Upper lobe of right lung (tissue), 1 donor: ENCODE results near the gene DNMT3B. TPM values are rescaled to one million over a fixed set of nuclear protein-coding genes. Genes with fewer than 3 reads are reported as not detected.

Experiments used
- ATAC-seq: fragments of 200-7000 bp; cut with Tn5 transposase; one replicate; pipeline ENCODE4 v1.9.1; 2020; ENCODE audit warnings: mild to moderate bottlenecking, moderate library complexity
- DNase-seq: peaks from one replicate; pipeline ENCODE4 v3.0.0-alpha.2; 2020
- H3K27ac ChIP-seq: fragments of 200-600 bp; one replicate; pipeline ENCODE4 v1.8.0; 2022
- H3K27me3 ChIP-seq: fragments of 200-600 bp; one replicate; pipeline ENCODE4 v1.8.0; 2022; ENCODE audit warnings: mild to moderate bottlenecking
- H3K36me3 ChIP-seq: fragments of 200-600 bp; one replicate; pipeline ENCODE4 v1.8.0; 2022
- H3K4me1 ChIP-seq: fragments of 200-600 bp; one replicate; pipeline ENCODE4 v1.8.0; 2022
- H3K4me3 ChIP-seq: fragments of 200-600 bp; one replicate; pipeline ENCODE4 v1.8.0; 2022; ENCODE audit warnings: mild to moderate bottlenecking
- H3K9me3 ChIP-seq: fragments of 200-600 bp; one replicate; pipeline ENCODE4 v1.8.0; 2022
- intact Hi-C: fragments of 100-400 bp; cut with DNase I; formaldehyde crosslinking; loops from one replicate; pipeline ENCODE4 v1.11.0; 2022
- total RNA-seq: library from RNA; stranded (reverse); fragmentation: NEBNext Ultra II Directional; extraction: Animal tissue kit (Norgen Biotek cat#: 25700); gene quantifications from one replicate; pipeline ENCODE4 v1.2.1, GENCODE V29; 2021
- TF ChIP-seq, protein P1 (sequence below): fragments of 200-600 bp; IDR thresholded peaks from one replicate; pipeline ENCODE4 v1.8.0; 2022; ENCODE audit warnings: antibody characterized with exemption
- donor health status: DM: no; HTN: yes; CAD: no; lungs with severe emphysema.

The DNMT3B gene
- total RNA-seq, 1 donor from 2014 or later: 0.84 TPM

DNA sequence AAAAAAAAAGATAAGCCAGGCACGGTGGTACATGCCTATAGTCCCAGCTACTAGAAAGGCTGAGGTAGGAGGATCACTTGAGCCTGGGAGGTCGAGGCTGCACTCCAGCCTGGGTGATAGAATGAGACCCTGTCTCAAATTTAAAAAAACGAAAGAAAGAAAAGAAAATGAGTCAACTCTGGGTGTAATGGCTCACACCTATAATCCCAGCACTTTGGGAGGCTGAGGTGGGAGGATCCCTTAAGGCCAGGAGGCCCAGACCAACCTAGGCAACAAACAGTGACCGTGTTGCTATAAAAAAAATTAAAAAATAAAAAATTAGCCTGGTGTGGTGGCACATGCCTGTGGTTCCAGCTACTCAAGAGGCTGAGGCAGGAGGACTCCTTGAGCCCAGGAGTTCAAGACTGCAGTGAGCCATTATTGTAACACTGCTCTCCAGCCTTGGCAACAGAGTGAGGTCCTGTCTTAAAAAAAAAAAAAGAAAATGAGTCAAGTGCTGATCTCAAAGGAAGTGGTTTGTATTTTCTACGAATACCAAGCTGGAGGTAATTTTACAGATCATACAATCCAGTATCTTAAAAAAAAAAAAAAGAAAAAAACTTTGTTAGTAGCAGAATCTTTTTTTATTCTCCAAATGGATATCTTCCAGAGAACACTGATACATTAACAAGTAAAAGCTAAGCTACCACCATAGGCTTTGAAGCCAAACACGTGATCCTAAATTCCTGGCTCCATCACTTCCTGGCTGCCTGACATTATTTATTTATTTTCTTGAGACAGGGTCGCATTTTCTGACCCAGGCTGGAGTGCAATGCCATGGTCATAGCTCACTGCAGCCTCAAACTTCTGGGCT, 24.6 kb upstream of the DNMT3B start:
- Histone ChIP-seq H3K36me3 (no peaks in the 10 kb centered on the region), H3K9me3 (no peaks in the 10 kb centered on the region), H3K4me1 (peaks cover 6% of the 10 kb centered on the region), H3K4me3 (no peak overlapping the region), H3K27ac (peak overlapping the region; percentile 42), H3K27me3 (no peaks in the 10 kb centered on the region)
- ATAC-seq: peak; percentile 51
- TF ChIP-seq, protein P1, sequence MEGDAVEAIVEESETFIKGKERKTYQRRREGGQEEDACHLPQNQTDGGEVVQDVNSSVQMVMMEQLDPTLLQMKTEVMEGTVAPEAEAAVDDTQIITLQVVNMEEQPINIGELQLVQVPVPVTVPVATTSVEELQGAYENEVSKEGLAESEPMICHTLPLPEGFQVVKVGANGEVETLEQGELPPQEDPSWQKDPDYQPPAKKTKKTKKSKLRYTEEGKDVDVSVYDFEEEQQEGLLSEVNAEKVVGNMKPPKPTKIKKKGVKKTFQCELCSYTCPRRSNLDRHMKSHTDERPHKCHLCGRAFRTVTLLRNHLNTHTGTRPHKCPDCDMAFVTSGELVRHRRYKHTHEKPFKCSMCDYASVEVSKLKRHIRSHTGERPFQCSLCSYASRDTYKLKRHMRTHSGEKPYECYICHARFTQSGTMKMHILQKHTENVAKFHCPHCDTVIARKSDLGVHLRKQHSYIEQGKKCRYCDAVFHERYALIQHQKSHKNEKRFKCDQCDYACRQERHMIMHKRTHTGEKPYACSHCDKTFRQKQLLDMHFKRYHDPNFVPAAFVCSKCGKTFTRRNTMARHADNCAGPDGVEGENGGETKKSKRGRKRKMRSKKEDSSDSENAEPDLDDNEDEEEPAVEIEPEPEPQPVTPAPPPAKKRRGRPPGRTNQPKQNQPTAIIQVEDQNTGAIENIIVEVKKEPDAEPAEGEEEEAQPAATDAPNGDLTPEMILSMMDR: no peak
- intact Hi-C loops: no loop called here
- DNase-seq: no peak

DNA sequence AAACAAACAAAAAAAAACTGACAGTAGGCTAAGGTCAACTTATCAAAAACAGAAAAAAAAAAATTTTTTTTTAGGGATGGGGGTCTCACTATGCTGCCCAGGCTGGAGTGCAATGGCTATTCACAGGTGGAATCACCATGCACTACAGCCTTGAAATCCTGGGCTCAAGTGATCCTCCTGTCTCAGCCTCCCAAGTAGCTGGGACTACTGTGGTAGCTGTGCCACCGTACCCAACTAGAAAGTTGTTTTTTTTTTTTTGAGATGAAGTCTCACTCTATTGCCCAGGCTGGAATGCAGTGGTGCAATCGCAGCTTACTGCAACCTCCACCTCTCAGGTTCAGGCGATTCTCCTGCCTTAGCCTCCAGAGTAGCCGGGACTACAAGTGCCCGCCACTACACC, 21.0 kb upstream of the DNMT3B start:
- ATAC-seq: no peak
- DNase-seq: no peak
- intact Hi-C loops: no loop called here
- Histone ChIP-seq H3K4me1 (peaks cover 13% of the 10 kb centered on the region), H3K4me3 (no peak overlapping the region), H3K27me3 (no peaks in the 10 kb centered on the region), H3K36me3 (no peaks in the 10 kb centered on the region), H3K9me3 (no peaks in the 10 kb centered on the region), H3K27ac (no peak overlapping the region)
- TF ChIP-seq, protein P1: no peak

GRCh38 chr20:32742322-32743236, 19.6 kb upstream of the DNMT3B start:
- Histone ChIP-seq H3K27ac (peak overlapping the region; percentile 89), H3K36me3 (no peaks in the 10 kb centered on the region), H3K4me1 (peaks cover 13% of the 10 kb centered on the region), H3K4me3 (peak overlapping the region; percentile 79), H3K9me3 (no peaks in the 10 kb centered on the region), H3K27me3 (no peaks in the 10 kb centered on the region)
- DNase-seq (no peak), ATAC-seq (peak; percentile 10)
- intact Hi-C loops: no loop called here
- TF ChIP-seq, protein P1: no peak

- H3K27ac ChIP-seq: peak within 1 kb of the TSS; percentile 89
- no peaks in the 10 kb centered on the region for H3K36me3 ChIP-seq
- ATAC-seq (peak; percentile 95), DNase-seq (peak; percentile 88)
- peak within 1 kb of the TSS; percentile 79 for H3K4me3 ChIP-seq
- intact Hi-C loops: no loop called here
- no peaks in the 10 kb centered on the region for H3K9me3 ChIP-seq
- H3K4me1 ChIP-seq: peaks cover 13% of the 10 kb centered on the region
- H3K27me3 ChIP-seq: no peaks in the 10 kb centered on the region
- TF ChIP-seq, protein P1: no peak
Observed at GRCh38 chr20:32743237-32744112, 18.7 kb upstream of the DNMT3B start, which contains the start of gene COMMD7. TSS of gene COMMD7 (minus strand) at chr20:32743467. CDS start at chr20:32743391, 76 bp downstream.
